Cerebellar cortex (tissue), 1 donor: ENCODE measurements around the gene RAB31.
A peak's percentile ranks its signal among the peaks of the same experiment; 100 is the strongest.

Source experiments
- DNase-seq: peaks from one replicate; pipeline ENCODE4 v3.0.0-alpha.2; 2015; ENCODE audit warnings: low spot score

RAB31 gene

GRCh38 chr18:9694174-9694573 lies 13.9 kb upstream of the RAB31 start:
- no peak for DNase-seq

- DNase-seq = no peak
These were observed 13.1 kb upstream of the RAB31 start for GRCh38 chr18:9694952-9695495.

- no peak for DNase-seq
These were observed 12.5 kb upstream of the RAB31 start for GRCh38 chr18:9695605-9696004.

- DNase-seq = no peak
These were observed 12.0 kb upstream of the RAB31 start for GRCh38 chr18:9696112-9696511.

- no peak for DNase-seq
These were observed 11.4 kb upstream of the RAB31 start for GRCh38 chr18:9696701-9697100.

- no peak for DNase-seq
These were observed 11.0 kb upstream of the RAB31 start for GRCh38 chr18:9697121-9697520.

- no peak for DNase-seq
These were observed 9.6 kb upstream of the RAB31 start for GRCh38 chr18:9698497-9698896.

- DNase-seq = no peak
These were observed 7.8 kb upstream of the RAB31 start for GRCh38 chr18:9700261-9700796.

GRCh38 chr18:9701609-9702349 lies 6.3 kb upstream of the RAB31 start:
- no peak for DNase-seq

- DNase-seq = no peak
These were observed 3.6 kb upstream of the RAB31 start for GRCh38 chr18:9704233-9705118.

GRCh38 chr18:9705183-9705829 lies 2.8 kb upstream of the RAB31 start:
- no peak for DNase-seq

GRCh38 chr18:9706081-9706935 lies 1.8 kb upstream of the RAB31 start:
- DNase-seq = no peak

GRCh38 chr18:9707381-9708056 lies 582 bp upstream of the RAB31 start:
- peak; percentile 17 for DNase-seq

- DNase-seq = no peak
These were observed 568 bp downstream of the RAB31 start for GRCh38 chr18:9708434-9709303.

- DNase-seq = no peak
These were observed 1.3 kb downstream of the RAB31 start for GRCh38 chr18:9709304-9709877.

GRCh38 chr18:9710037-9710436 lies 1.9 kb downstream of the RAB31 start:
- no peak for DNase-seq

GRCh38 chr18:9711361-9712129 lies 3.4 kb downstream of the RAB31 start:
- DNase-seq = no peak

- no peak for DNase-seq
These were observed 4.1 kb downstream of the RAB31 start for GRCh38 chr18:9712130-9712577.
